Pancreas (tissue), 10 donors: ENCODE data around the gene ATP8A2. TPM values are rescaled to one million over a fixed set of nuclear protein-coding genes. Genes with fewer than 3 reads are reported as not detected.

Experiments used
- ATAC-seq, 4 donors: fragments of 200-7000 bp; cut with Tn5 transposase; one replicate each; pipeline versions ENCODE4 v1.8.0 to v1.9.1; 2020; ENCODE audit warnings: mild to moderate bottlenecking in 4 of 4, moderate library complexity in 4 of 4
- DNase-seq, 6 donors: peaks; one replicate each; pipeline ENCODE4 v3.0.0-alpha.2; 2020
- FAIRE-seq: peaks from 2 replicates; lab custom pipeline; 2012; peaks lifted over from hg19 to GRCh38; lab: Jason Lieb, UNC
- H3K27ac ChIP-seq, 4 donors: fragments of 200-600 bp; sonication (generic); 1 replicate in 3 of 4; 2 replicates in 1 of 4; pipeline versions ENCODE4 v1.5.0 to v1.8.0; 2020
- H3K27me3 ChIP-seq, 4 donors: fragments of 200-600 bp; one replicate each; pipeline ENCODE4 v1.8.0; 2021
- H3K36me3 ChIP-seq, 3 donors: fragments of 200-600 bp; sonication (generic) in 1 of 3; one replicate each; pipeline versions ENCODE4 v1.5.0 to v1.8.0; 2020 to 2021
- H3K4me1 ChIP-seq, 3 donors: fragments of 200-600 bp; one replicate each; pipeline ENCODE4 v1.8.0; 2021
- H3K4me3 ChIP-seq, 4 donors: fragments of 200-600 bp; sonication (generic) in 2 of 4; one replicate each; pipeline versions ENCODE4 v1.5.0 to v1.8.0; 2020 to 2021
- H3K9me3 ChIP-seq, 4 donors: fragments of 200-600 bp; one replicate each; pipeline ENCODE4 v1.8.0; 2021
- CTCF ChIP-seq, 4 donors: fragments of 200-600 bp; sonication (generic) in 3 of 4; IDR thresholded peaks; one replicate each; pipeline versions ENCODE4 v1.5.0 to v1.8.0; 2021; ENCODE audit warnings: antibody characterized with exemption in 4 of 4
- WGBS, 2 donors: extraction: QIAGEN DNeasy Blood & Tissue Kit; methylation state at CpG; one replicate each; pipeline ENCODE4 v1.1.7; 2013; 5-methylcytosine and 5-hydroxymethylcytosine counted together
- intact Hi-C, 3 donors: fragments of 100-400 bp; cut with DNase I; formaldehyde crosslinking; loops; one replicate each; pipeline versions ENCODE4 v1.11.1 to v1.14.2; 2022
- polyA plus RNA-seq, 2 donors: library from polyadenylated mRNA; stranded (reverse); fragments of 200-250 nt; gene quantifications; one replicate each; pipeline ENCODE4 v1.2.3, GENCODE V29; 2013
- total RNA-seq, 6 donors: library from RNA; stranded (reverse); fragmentation: NEBNext Ultra II Directional in 4 of 6; extraction: Animal tissue kit (Norgen Biotek cat#: 25700) in 4 of 6; gene quantifications; one replicate each; pipeline versions ENCODE4 v1.2.1 to v1.2.4, GENCODE V29; 2021 to 2023
- donor health status: healthy with polysubstance abuse.
- donor health status: DM: no; HTN: no; CAD: no; lungs with moderate emphysema.
- donor health status: DM: no; HTN: no; CAD: no.
- donor health status: control.
- donor health status: control.
- donor health status: Bipolar disorder and iron deficiency.
- donor health status: DM: yes; HTN: yes; CAD: no.
- donor health status: DM: no; HTN: no; CAD: no.
- donor health status: DM: no; HTN: no; CAD: no.
- donor health status: DM: yes; HTN: yes; CAD: no.

The ATP8A2 gene
- total and polyA plus RNA-seq, 8 donors = 0.04 to 0.28 (median 0.14) TPM

GRCh38 chr13:25372284-25373081 lies 709 bp downstream of the ATP8A2 start:
- no peak overlapping the region for H3K27ac ChIP-seq
- H3K36me3 ChIP-seq = no peaks in the 10 kb centered on the region
- intact Hi-C loops = no loop called here
- H3K9me3 ChIP-seq = no peaks in the 10 kb centered on the region
- peak in 1 of 6 donors; percentile 69 for DNase-seq
- no peak for TF ChIP-seq CTCF (IDR thresholded peaks at IDR 0.05)
- peaks cover 0 to 8% (median 0%) of the 10 kb centered on the region in 4 donors for H3K27me3 ChIP-seq
- ATAC-seq = peak in 1 of 4 donors; percentile 31
- 8 to 10% methylated on average over 79 to 82 of the region's 82 CpGs for WGBS, 2 donors
- H3K4me3 ChIP-seq = peak overlapping the region in 2 of 4 donors; percentile 26 to 37
- no peak for FAIRE-seq
- H3K4me1 ChIP-seq = no peaks in the 10 kb centered on the region

- DNase-seq (peak in 1 of 6 donors; percentile 17), ATAC-seq (peak in 3 of 4 donors; percentile 62 to 82 (median 76)), FAIRE-seq (no peak)
- WGBS, 2 donors = 15 to 20% methylated on average over 9 of the region's 9 CpGs
- Histone ChIP-seq H3K4me1 (no peaks in the 10 kb centered on the region), H3K27ac (no peak overlapping the region), H3K36me3 (no peaks in the 10 kb centered on the region), H3K9me3 (no peaks in the 10 kb centered on the region), H3K4me3 (no peak overlapping the region), H3K27me3 (peaks cover 0 to 7% (median 0%) of the 10 kb centered on the region in 4 donors)
- intact Hi-C loops = no loop called here
- peak; percentile 30 to 67 (median 48) for TF ChIP-seq CTCF (IDR thresholded peaks at IDR 0.05)
Measured at GRCh38 chr13:25375727-25376358, 4.1 kb downstream of the ATP8A2 start.

GRCh38 chr13:25377244-25377962 lies 5.6 kb downstream of the ATP8A2 start:
- no peaks in the 10 kb centered on the region for H3K36me3 ChIP-seq
- no peak overlapping the region for H3K4me3 ChIP-seq
- H3K9me3 ChIP-seq = no peaks in the 10 kb centered on the region
- ATAC-seq = no peak
- no peak overlapping the region for H3K27ac ChIP-seq
- 65 to 83% methylated on average over 7 of the region's 7 CpGs for WGBS, 2 donors
- no peak for DNase-seq
- intact Hi-C loops = no loop called here
- FAIRE-seq = no peak
- peaks cover 0 to 5% (median 1%) of the 10 kb centered on the region in 4 donors for H3K27me3 ChIP-seq
- TF ChIP-seq CTCF (IDR thresholded peaks at IDR 0.05) = no peak
- H3K4me1 ChIP-seq = no peaks in the 10 kb centered on the region

DNA sequence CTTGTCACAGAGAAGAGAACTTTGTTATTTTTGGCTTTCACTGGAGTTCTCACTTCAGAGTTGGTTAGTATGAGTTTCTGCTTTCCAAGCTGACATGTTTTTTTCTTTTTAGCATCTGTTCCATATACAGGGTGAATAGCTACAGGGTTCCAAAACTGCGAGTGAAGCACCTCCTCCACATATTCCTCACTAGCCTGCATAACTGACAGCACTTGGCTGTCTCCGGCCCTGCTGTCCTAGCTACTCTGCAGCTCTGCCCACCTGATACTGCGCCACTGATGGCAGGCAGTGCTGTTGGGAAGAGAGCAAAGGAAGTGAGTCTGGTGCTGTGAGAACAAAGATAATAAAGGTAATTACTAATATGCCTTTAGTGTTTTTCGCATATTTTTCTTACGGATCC lies 6.8 kb downstream of the ATP8A2 start:
- Histone ChIP-seq H3K4me3 (no peak overlapping the region), H3K36me3 (no peaks in the 10 kb centered on the region), H3K27me3 (peaks cover 0 to 5% (median 1%) of the 10 kb centered on the region in 4 donors), H3K9me3 (no peaks in the 10 kb centered on the region), H3K27ac (no peak overlapping the region), H3K4me1 (no peaks in the 10 kb centered on the region)
- 51 to 64% methylated on average over 5 of the region's 5 CpGs for WGBS, 2 donors
- TF ChIP-seq CTCF (IDR thresholded peaks at IDR 0.05) = no peak
- ATAC-seq (no peak), DNase-seq (no peak), FAIRE-seq (no peak)
- intact Hi-C loops = no loop called here
